CD4-positive, alpha-beta T cell (primary cell): Measurements from ENCODE around the gene SCRN2. TPM values are rescaled to one million over a fixed set of nuclear protein-coding genes. Genes with fewer than 3 reads are reported as not detected.
A peak's percentile ranks its signal among the peaks of the same experiment; 100 is the strongest.

Experiments
- ATAC-seq: fragments of 200-7000 bp; cut with Tn5 transposase; one replicate; pipeline ENCODE4 v1.10.0; 2022; ENCODE audit warnings: mild to moderate bottlenecking; ENCODE audit not compliant: poor library complexity
- CTCF ChIA-PET: fragments of 350-600 bp; sonication (Branson Sonifier 250); formaldehyde crosslinking; loops from one replicate; lab custom pipeline; 2021; ENCODE audit warnings: antibody characterized with exemption, inconsistent platforms; lab: Charles Lee
- POLR2A ChIA-PET: fragments of 350-600 bp; sonication (Branson Sonifier 250); formaldehyde crosslinking; loops from one replicate; lab custom pipeline; 2021; ENCODE audit warnings: antibody characterized with exemption, inconsistent platforms; lab: Charles Lee
- DNase-seq, 14 experiments: peaks; one replicate each; pipeline ENCODE4 v3.0.0-alpha.2; 2013 to 2020; ENCODE audit warnings: mixed read lengths in 2 of 14
- H3K27ac ChIP-seq, 2 donors: one replicate each; pipeline versions ENCODE4 v1.5.1 to v1.7.0; 2013; ENCODE audit warnings: low read length in 2 of 2, low read depth in 1 of 2, mild to moderate bottlenecking in 1 of 2
- H3K27me3 ChIP-seq, 2 experiments: 1 replicate in 1 of 2; 2 replicates in 1 of 2; pipeline versions ENCODE4 v1.6.1 to v1.7.0; 2013; ENCODE audit warnings: low read length in 2 of 2, control low read depth in 1 of 2, mild to moderate bottlenecking in 1 of 2, moderate library complexity in 1 of 2; ENCODE audit not compliant: insufficient read depth in 2 of 2, control insufficient read depth in 1 of 2
- H3K36me3 ChIP-seq: one replicate; pipeline ENCODE4 v1.6.1; 2013; ENCODE audit warnings: low read length, control low read depth; ENCODE audit not compliant: insufficient read depth
- H3K4me1 ChIP-seq: one replicate; pipeline ENCODE4 v1.6.1; 2013; ENCODE audit warnings: low read length, control low read depth; ENCODE audit not compliant: insufficient read depth
- H3K4me3 ChIP-seq: one replicate; pipeline ENCODE4 v1.5.1; 2013; ENCODE audit warnings: mild to moderate bottlenecking, low read length, moderate library complexity
- H3K9me3 ChIP-seq, 2 experiments: 1 replicate in 1 of 2; 2 replicates in 1 of 2; pipeline versions ENCODE4 v1.6.1 to v1.7.0; 2013; ENCODE audit warnings: low read length in 2 of 2, mild to moderate bottlenecking in 2 of 2, control low read depth in 1 of 2, moderate library complexity in 1 of 2; ENCODE audit not compliant: control insufficient read depth in 1 of 2, insufficient read depth in 1 of 2
- H3K27ac Mint-ChIP-seq: one replicate; pipeline ENCODE4 v1.8.0; 2020; ENCODE audit warnings: mixed read lengths
- H3K27me3 Mint-ChIP-seq: one replicate; pipeline ENCODE4 v1.8.0; 2021; ENCODE audit warnings: mixed read lengths
- H3K36me3 Mint-ChIP-seq: one replicate; pipeline ENCODE4 v1.8.0; 2021; ENCODE audit warnings: low read depth, mixed read lengths
- H3K4me1 Mint-ChIP-seq: one replicate; pipeline ENCODE4 v1.8.0; 2021; ENCODE audit warnings: low read depth, mixed read lengths
- H3K4me3 Mint-ChIP-seq: one replicate; pipeline ENCODE4 v1.8.0; 2020; ENCODE audit warnings: mild to moderate bottlenecking, mixed read lengths
- H3K9me3 Mint-ChIP-seq: one replicate; pipeline ENCODE4 v1.8.0; 2020; ENCODE audit warnings: mixed read lengths
- CTCF ChIP-seq: fragments of 200-600 bp; IDR thresholded peaks from one replicate; pipeline ENCODE4 v1.8.0; 2022; ENCODE audit warnings: antibody characterized with exemption, mild to moderate bottlenecking
- intact Hi-C, 2 experiments: fragments of 100-400 bp; cut with DNase I in 1 of 2; cut with micrococcal nuclease in 1 of 2; formaldehyde crosslinking; loops; one replicate each; pipeline versions ENCODE4 v1.15.1 to v1.9.0; 2023 to 2025; cut with DNase I, micrococcal nuclease
- total RNA-seq, 174 experiments: library from RNA in 2 of 174; stranded (reverse) in 2 of 174; gene quantifications; one replicate each; pipeline ENCODE4 v1.2.3 and lab custom pipeline; 2021 to 2026

Gene SCRN2
- total RNA-seq, 2 experiments from 2014 or later: 15.3 to 17.2 TPM

- H3K4me3 Mint-ChIP-seq: peak within 1 kb of the TSS; percentile 89
- Histone ChIP-seq H3K27me3 (no peaks in the 10 kb centered on the region), H3K27ac (peak within 1 kb of the TSS; percentile 78 to 90), H3K4me1 (peaks cover 66% of the 10 kb centered on the region), H3K36me3 (peaks cover 26% of the 10 kb centered on the region), H3K4me3 (peak within 1 kb of the TSS; percentile 92), H3K9me3 (no peaks in the 10 kb centered on the region)
- ChIA-PET CTCF (interaction anchor here (0.6 to 2.3 kb wide), 7 partner anchors 10 to 900 kb away, joined by 3 to 20 read pairs (median 9); partner anchors contain the start of genes CDK5RAP3, OSBPL7 and SCRN2), POLR2A (interaction anchor here (0.6 to 2.5 kb wide), 15 partner anchors 9 to 182 kb away, joined by 3 to 53 read pairs (median 3); partner anchors contain the start of genes CDK5RAP3, KPNB1, OSBPL7 and PNPO)
- intact Hi-C loops: loop anchor here (1.0 to 10.0 kb wide), 4 partner anchors 64 to 274 kb away; partner anchors contain the start of genes CBX1 (in 1 of the 2), NFE2L1 (in 1 of the 2) and SNX11 (in 1 of the 2)
- DNase-seq (peak; percentile 84 to 95 (median 88)), ATAC-seq (peak; percentile 86)
- peaks cover 36% of the 10 kb centered on the region for H3K36me3 Mint-ChIP-seq
- H3K9me3 Mint-ChIP-seq: no peaks in the 10 kb centered on the region
- no peak for TF ChIP-seq CTCF
- H3K27me3 Mint-ChIP-seq: no peaks in the 10 kb centered on the region
- peak within 1 kb of the TSS; percentile 78 for H3K27ac Mint-ChIP-seq
- H3K4me1 Mint-ChIP-seq: peaks cover 58% of the 10 kb centered on the region
These were observed 9.8 kb downstream of the SCRN2 start, which contains the start of the genes LRRC46 and MRPL10 for GRCh38 chr17:47831003-47831933. LRRC46 (plus strand) TSS chr17:47831670; CDS start chr17:47831990, 320 bp downstream. MRPL10 (minus strand) TSS chr17:47831541; CDS start chr17:47831511, 30 bp downstream.

- ATAC-seq: no peak
- Histone ChIP-seq H3K27ac (peak overlapping the region; percentile 78 to 90), H3K27me3 (no peaks in the 10 kb centered on the region), H3K9me3 (no peaks in the 10 kb centered on the region), H3K4me3 (peak overlapping the region; percentile 92), H3K36me3 (peaks cover 32% of the 10 kb centered on the region), H3K4me1 (peaks cover 62% of the 10 kb centered on the region)
- no peak for DNase-seq
- H3K9me3 Mint-ChIP-seq: no peaks in the 10 kb centered on the region
- H3K4me1 Mint-ChIP-seq: peaks cover 53% of the 10 kb centered on the region
- intact Hi-C loops: loop anchor here (1.0 to 10.0 kb wide), 4 partner anchors 64 to 274 kb away; partner anchors contain the start of genes CBX1 (in 1 of the 2), NFE2L1 (in 1 of the 2) and SNX11 (in 1 of the 2)
- H3K27me3 Mint-ChIP-seq: no peaks in the 10 kb centered on the region
- peak overlapping the region; percentile 78 for H3K27ac Mint-ChIP-seq
- TF ChIP-seq CTCF: no peak
- ChIA-PET CTCF (interaction anchor here (0.6 to 2.3 kb wide), 6 partner anchors 9 to 901 kb away, joined by 3 to 20 read pairs (median 9); partner anchors contain the start of genes CDK5RAP3, OSBPL7 and SCRN2), POLR2A (interaction anchor here (0.9 to 2.5 kb wide), 9 partner anchors 8 to 181 kb away, joined by 3 to 53 read pairs (median 10); partner anchors contain the start of genes KPNB1, OSBPL7, PNPO and SCRN2)
- peaks cover 44% of the 10 kb centered on the region for H3K36me3 Mint-ChIP-seq
- peak overlapping the region; percentile 89 for H3K4me3 Mint-ChIP-seq
These were observed 10.6 kb downstream of the SCRN2 start for GRCh38 chr17:47830396-47831002.
